Esophagus squamous epithelium (tissue), 5 donors: ENCODE measurements around the gene ITGB5. TPM values are rescaled to one million over a fixed set of nuclear protein-coding genes. Genes with fewer than 3 reads are reported as not detected.
"Not testable (repeated sequence)": the region's sequence is repeated elsewhere in the genome, so short reads cannot be mapped to it uniquely, and the experiment has no call there.

Source experiments
- DNase-seq: peaks from one replicate; lab custom pipeline; 2025; lab: John Stamatoyannopoulos, UW
- H3K27ac ChIP-seq, 4 donors: fragments of 200-600 bp; sonication (generic); one replicate each; pipeline ENCODE4 v1.5.1; 2016 to 2019; ENCODE audit warnings: mild to moderate bottlenecking in 1 of 4
- H3K27me3 ChIP-seq, 4 donors: fragments of 200-600 bp; sonication (generic); 1 replicate in 3 of 4; 2 replicates in 1 of 4; pipeline versions ENCODE4 v1.5.1 to v1.6.0; 2017 to 2021; ENCODE audit warnings: antibody characterized with exemption in 1 of 4
- H3K36me3 ChIP-seq, 3 donors: fragments of 200-600 bp; sonication (generic); one replicate each; pipeline ENCODE4 v1.5.1; 2016 to 2019
- H3K4me1 ChIP-seq, 3 donors: fragments of 200-600 bp; sonication (generic); one replicate each; pipeline ENCODE4 v1.5.1; 2017 to 2019
- H3K4me3 ChIP-seq, 4 donors: fragments of 200-600 bp; sonication (generic); 1 replicate in 3 of 4; 2 replicates in 1 of 4; pipeline ENCODE4 v1.5.1; 2016 to 2019; ENCODE audit warnings: mild to moderate bottlenecking in 2 of 4, moderate library complexity in 1 of 4
- H3K9me3 ChIP-seq, 3 donors: fragments of 200-600 bp; sonication (generic); one replicate each; pipeline ENCODE4 v1.5.1; 2016 to 2019
- CTCF ChIP-seq, 6 experiments: fragments of 450-650 bp in 4 of 6; fragments of 200-600 bp in 2 of 6; sonication (generic) in 2 of 6; IDR thresholded peaks; one replicate each; pipeline ENCODE4 v1.5.1; 2016 to 2019; ENCODE audit warnings: antibody characterized with exemption in 6 of 6, mild to moderate bottlenecking in 4 of 6, moderate library complexity in 4 of 6
- POLR2A ChIP-seq, 4 donors: fragments of 450-650 bp; IDR thresholded peaks; one replicate each; pipeline ENCODE4 v1.6.1; 2017; ENCODE audit warnings: antibody characterized with exemption in 4 of 4, mild to moderate bottlenecking in 4 of 4, moderate library complexity in 3 of 4
- WGBS, 2 donors: methylation state at CpG; one replicate each; pipeline ENCODE4 v1.1.5; 2018; 5-methylcytosine and 5-hydroxymethylcytosine counted together
- intact Hi-C: fragments of 100-400 bp; cut with DNase I; formaldehyde crosslinking; loops from one replicate; pipeline ENCODE4 v1.15.0; 2022
- total RNA-seq, 4 donors: library from RNA; depleted of rRNA; stranded (reverse); fragments of >200 nt; gene quantifications; one replicate each; pipeline ENCODE4 v1.1.0, GENCODE V29; 2016
- donor health status: DM: yes; HTN: yes; CAD: no.

ITGB5 gene
- total RNA-seq, 4 donors from 2014 or later: 68.4 to 114 (median 79.7) TPM

GRCh38 chr3:124751501-124751900 is 135.7 kb downstream of the ITGB5 start:
- no peak for DNase-seq
- TF ChIP-seq POLR2A (IDR thresholded peaks at IDR 0.05) (no peak), CTCF (IDR thresholded peaks at IDR 0.05) (no peak)
- Histone ChIP-seq H3K9me3 (no peaks in the 10 kb centered on the region), H3K4me1 (peaks cover 0 to 26% (median 0%) of the 10 kb centered on the region in 3 donors), H3K27me3 (no peaks in the 10 kb centered on the region), H3K36me3 (peaks cover 0 to 13% (median 0%) of the 10 kb centered on the region in 3 donors), H3K4me3 (no peak overlapping the region), H3K27ac (no peak overlapping the region)
- intact Hi-C loops: no loop called here
- WGBS, 2 donors: 53 to 61% methylated on average over 3 to 5 of the region's 5 CpGs

- H3K9me3 ChIP-seq, H3K27me3 ChIP-seq, DNase-seq, intact Hi-C loops: not testable (repeated sequence)
- Histone ChIP-seq H3K4me1 (peaks cover 4 to 42% (median 7%) of the 10 kb centered on the region in 3 donors), H3K4me3 (peak overlapping the region; percentile 15 to 47 (median 36)), H3K36me3 (peaks cover 0 to 27% (median 7%) of the 10 kb centered on the region in 3 donors), H3K27ac (peak overlapping the region; percentile 48 to 89 (median 62))
- 60% methylated on average over 2 of the region's 27 CpGs; no CpG with 5 or more reads in 1 of the 2 donors for WGBS, 2 donors
These were observed 137.3 kb downstream of the ITGB5 start for GRCh38 chr3:124749877-124750276.

GRCh38 chr3:124748560-124749198 is 138.5 kb downstream of the ITGB5 start:
- intact Hi-C loops: no loop called here
- Histone ChIP-seq H3K27ac (peak overlapping the region in 3 of 4 donors; percentile 27 to 57 (median 27)), H3K4me3 (no peak overlapping the region), H3K4me1 (peaks cover 4 to 44% (median 7%) of the 10 kb centered on the region in 3 donors), H3K36me3 (peaks cover 0 to 39% (median 12%) of the 10 kb centered on the region in 3 donors), H3K9me3 (no peaks in the 10 kb centered on the region), H3K27me3 (no peaks in the 10 kb centered on the region)
- no peak for TF ChIP-seq CTCF (IDR thresholded peaks at IDR 0.05)
- TF ChIP-seq POLR2A (IDR thresholded peaks at IDR 0.05): no peak
- DNase-seq: no peak
- WGBS, 2 donors: 74 to 80% methylated on average over 6 to 8 of the region's 8 CpGs

- H3K9me3 ChIP-seq: no peaks in the 10 kb centered on the region
- no peaks in the 10 kb centered on the region for H3K27me3 ChIP-seq
- WGBS, 2 donors: 74 to 94% methylated on average over 11 of the region's 14 CpGs
- TF ChIP-seq POLR2A (IDR thresholded peaks at IDR 0.05) (no peak), CTCF (IDR thresholded peaks at IDR 0.05) (no peak)
- intact Hi-C loops: no loop called here
- peaks cover 0 to 53% (median 12%) of the 10 kb centered on the region in 3 donors for H3K36me3 ChIP-seq
- H3K4me3 ChIP-seq: no peak overlapping the region
- H3K4me1 ChIP-seq: peaks cover 4 to 41% (median 7%) of the 10 kb centered on the region in 3 donors
- H3K27ac ChIP-seq: peak overlapping the region in 2 of 4 donors; percentile 49 to 70
- DNase-seq: no peak
These were observed 139.8 kb downstream of the ITGB5 start for GRCh38 chr3:124747111-124747981.

GRCh38 chr3:124745756-124746155 is 141.4 kb downstream of the ITGB5 start:
- DNase-seq: no peak
- WGBS, 2 donors: 74 to 91% methylated on average over 2 to 4 of the region's 6 CpGs
- no peak overlapping the region for H3K4me3 ChIP-seq
- TF ChIP-seq CTCF (IDR thresholded peaks at IDR 0.05) (no peak), POLR2A (IDR thresholded peaks at IDR 0.05) (no peak)
- peaks cover 4 to 35% (median 10%) of the 10 kb centered on the region in 3 donors for H3K4me1 ChIP-seq
- H3K27me3 ChIP-seq: no peaks in the 10 kb centered on the region
- intact Hi-C loops: no loop called here
- H3K9me3 ChIP-seq: no peaks in the 10 kb centered on the region
- peaks cover 7 to 68% (median 16%) of the 10 kb centered on the region in 3 donors for H3K36me3 ChIP-seq
- peak overlapping the region; percentile 21 to 70 (median 38) for H3K27ac ChIP-seq
